ENCODE results near the gene NR6A1. TPM values are rescaled to one million over a fixed set of nuclear protein-coding genes. Genes with fewer than 3 reads are reported as not detected.

Gene NR6A1
- total RNA-seq, 2 donors from 2014 or later, result 0.98 to 1.2 TPM

DNA sequence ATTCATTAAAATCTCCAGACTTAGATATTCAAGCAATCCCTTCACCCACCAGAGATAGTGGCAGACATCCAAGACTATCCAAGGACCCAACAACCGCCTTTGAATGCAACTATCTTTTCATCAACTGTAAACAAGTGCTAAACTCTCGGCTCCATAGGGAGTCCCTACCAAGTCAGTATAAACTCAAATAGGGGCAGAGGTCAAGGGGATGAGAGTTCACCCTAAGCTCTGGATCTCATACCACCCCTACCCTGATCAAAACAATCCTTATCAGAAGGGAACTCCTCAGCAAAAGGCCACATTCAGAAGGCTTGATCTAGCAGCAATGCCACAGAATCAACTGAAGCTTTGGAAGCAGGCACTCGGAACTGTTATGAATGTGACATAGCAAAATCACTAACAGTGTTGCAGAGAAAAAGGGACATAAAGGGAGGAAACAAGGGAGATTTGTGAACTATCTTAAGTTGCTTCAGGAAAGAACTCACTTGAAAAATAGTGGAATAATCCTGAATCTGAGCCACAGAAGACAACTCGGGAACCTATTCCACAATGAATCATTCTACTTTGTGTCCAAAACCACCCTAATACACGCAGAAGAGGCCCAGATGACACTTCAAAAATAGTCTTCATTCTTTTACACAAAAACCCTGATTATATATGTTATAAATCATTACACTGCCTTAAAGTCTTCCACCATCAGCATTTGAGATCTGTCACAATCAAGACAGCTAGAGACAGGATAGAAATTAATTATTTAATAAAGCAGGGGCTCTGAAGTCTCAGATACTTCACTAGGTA, 49.8 kb downstream of the NR6A1 start:
- peaks cover 4% of the 10 kb centered on the region for H3K27me3 Mint-ChIP-seq
- no peaks in the 10 kb centered on the region for H3K9me3 Mint-ChIP-seq
- H3K4me1 Mint-ChIP-seq, result peaks cover 6% of the 10 kb centered on the region
- H3K36me3 Mint-ChIP-seq (ENCODE audit: low read depth), result no peaks in the 10 kb centered on the region
- H3K4me3 Mint-ChIP-seq, result no peak overlapping the region
- ATAC-seq (replicated peaks), result no peak
- H3K27ac Mint-ChIP-seq, result no peak overlapping the region

DNA sequence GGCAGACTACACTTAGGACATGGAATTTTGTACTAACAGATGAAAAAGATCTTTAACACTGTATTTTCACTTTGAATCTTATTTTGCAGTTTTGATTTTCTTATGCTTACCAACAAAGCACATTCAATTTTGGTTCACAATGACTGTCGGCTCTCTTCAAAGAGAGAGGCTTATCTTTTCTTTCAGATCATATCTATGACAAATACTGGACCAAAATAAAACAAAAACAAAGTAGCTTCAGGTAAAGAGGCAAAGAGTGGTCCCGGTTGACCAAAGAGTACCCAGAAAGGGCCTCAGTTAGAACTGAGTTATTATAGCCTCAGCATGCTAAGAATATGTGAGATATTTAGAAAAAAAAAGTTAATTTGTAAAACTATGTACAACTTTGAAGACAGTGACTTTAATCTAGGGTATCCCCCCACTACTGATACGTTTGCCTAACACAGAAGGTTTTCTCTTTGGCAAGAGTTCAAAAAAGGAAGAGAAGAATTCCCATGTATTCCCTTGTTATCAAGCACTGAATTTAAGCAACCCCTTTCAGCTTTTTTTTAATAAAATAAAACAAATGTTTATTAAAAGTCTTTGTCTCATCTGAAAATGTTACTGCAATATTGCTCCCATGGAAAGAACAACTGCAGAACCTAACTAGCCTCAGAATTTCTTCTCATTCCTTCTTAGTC, 50.5 kb downstream of the NR6A1 start:
- no peaks in the 10 kb centered on the region for H3K36me3 Mint-ChIP-seq (ENCODE audit: low read depth)
- no peak for ATAC-seq (replicated peaks)
- peaks cover 6% of the 10 kb centered on the region for H3K4me1 Mint-ChIP-seq
- peaks cover 4% of the 10 kb centered on the region for H3K27me3 Mint-ChIP-seq
- H3K27ac Mint-ChIP-seq, result no peak overlapping the region
- no peaks in the 10 kb centered on the region for H3K9me3 Mint-ChIP-seq
- H3K4me3 Mint-ChIP-seq, result no peak overlapping the region

DNA sequence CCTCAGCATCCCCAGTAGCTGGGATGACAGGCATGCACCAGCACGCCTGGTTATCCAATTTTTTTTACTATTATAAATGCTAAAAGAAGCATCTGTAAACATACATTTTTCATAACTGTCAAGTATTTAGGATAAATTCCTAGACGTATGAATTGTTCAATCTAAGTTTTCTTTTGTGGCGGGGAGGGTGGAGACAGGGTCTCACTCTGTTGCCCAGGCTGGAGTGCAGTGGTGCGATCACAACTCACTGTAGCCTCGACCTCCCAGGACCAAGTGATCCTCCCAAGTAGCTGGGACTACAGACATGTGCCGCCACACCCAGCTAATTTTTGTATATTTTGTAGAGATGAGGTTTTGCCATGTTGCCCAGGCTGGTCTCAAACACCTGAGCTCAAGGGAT, 52.2 kb downstream of the NR6A1 start:
- H3K36me3 Mint-ChIP-seq (ENCODE audit: low read depth), result no peaks in the 10 kb centered on the region
- H3K27me3 Mint-ChIP-seq, result peaks cover 7% of the 10 kb centered on the region
- no peak overlapping the region for H3K27ac Mint-ChIP-seq
- ATAC-seq (replicated peaks), result no peak
- peaks cover 6% of the 10 kb centered on the region for H3K4me1 Mint-ChIP-seq
- H3K4me3 Mint-ChIP-seq, result no peak overlapping the region
- no peaks in the 10 kb centered on the region for H3K9me3 Mint-ChIP-seq

DNA sequence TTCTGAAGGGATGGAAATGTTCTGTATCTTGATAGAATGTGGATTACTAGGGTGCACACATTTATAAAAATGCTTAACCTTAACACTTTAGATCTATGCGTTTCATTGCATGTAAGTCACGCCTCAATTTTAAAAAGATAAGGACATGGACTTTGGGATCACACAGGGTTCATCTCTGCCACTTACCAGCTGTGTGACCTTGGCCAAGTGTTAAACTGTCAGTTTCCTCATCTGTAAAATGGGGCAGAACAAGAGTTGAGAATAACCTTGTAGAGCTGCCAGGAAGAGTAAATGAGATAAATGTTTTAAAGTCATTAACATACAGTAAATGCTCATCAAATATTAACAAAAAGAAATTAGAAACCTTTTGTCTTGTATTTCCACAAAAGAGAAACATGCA, 53.5 kb downstream of the NR6A1 start:
- Mint-ChIP-seq H3K27me3 (peaks cover 8% of the 10 kb centered on the region), H3K9me3 (no peaks in the 10 kb centered on the region), H3K4me1 (peaks cover 6% of the 10 kb centered on the region), H3K36me3 (ENCODE audit: low read depth) (no peaks in the 10 kb centered on the region), H3K4me3 (no peak overlapping the region), H3K27ac (no peak overlapping the region)
- ATAC-seq (replicated peaks), result no peak

DNA sequence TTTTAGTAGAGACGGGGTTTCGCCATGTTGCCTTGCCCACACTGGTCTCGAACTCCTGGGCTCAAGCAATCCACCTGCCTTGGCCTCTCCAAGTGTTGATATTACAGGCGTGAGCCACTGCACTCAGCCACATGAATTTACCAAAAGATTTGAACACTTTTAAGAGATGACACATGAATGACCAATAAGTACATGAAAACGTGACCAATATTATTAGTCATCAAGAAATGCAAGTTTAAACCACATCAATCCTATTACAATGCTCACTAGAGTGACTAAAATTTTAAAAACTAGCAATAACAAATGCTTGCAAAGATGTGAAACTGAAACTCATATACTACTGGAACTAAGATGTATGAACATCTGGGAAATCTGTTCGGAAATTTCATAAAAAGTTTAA, 54.3 kb downstream of the NR6A1 start:
- Mint-ChIP-seq H3K4me3 (no peak overlapping the region), H3K9me3 (no peaks in the 10 kb centered on the region), H3K36me3 (ENCODE audit: low read depth) (no peaks in the 10 kb centered on the region), H3K27me3 (peaks cover 12% of the 10 kb centered on the region), H3K4me1 (peaks cover 6% of the 10 kb centered on the region), H3K27ac (no peak overlapping the region)
- peak; percentile 85 for ATAC-seq (replicated peaks)

DNA sequence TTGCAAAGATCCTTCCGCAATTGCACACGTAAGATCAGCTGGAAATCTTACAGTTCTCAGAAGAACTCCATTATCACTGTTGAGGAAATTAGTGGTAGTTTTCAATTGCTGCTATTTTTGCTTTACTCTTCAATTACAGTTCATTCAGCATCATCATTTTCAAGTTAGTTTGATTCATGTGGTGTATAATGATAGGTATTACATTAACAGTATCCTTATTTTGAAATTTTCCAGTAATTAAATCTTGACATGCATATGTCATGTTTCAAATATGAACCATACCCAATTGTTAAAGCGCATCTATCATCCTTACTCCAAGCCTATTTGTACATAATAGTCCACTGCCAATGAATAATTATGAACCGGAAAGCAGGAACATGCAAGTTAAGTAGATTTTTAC, 60.3 kb downstream of the NR6A1 start:
- Mint-ChIP-seq H3K36me3 (ENCODE audit: low read depth) (no peaks in the 10 kb centered on the region), H3K4me3 (no peak overlapping the region), H3K4me1 (no peaks in the 10 kb centered on the region), H3K9me3 (no peaks in the 10 kb centered on the region), H3K27ac (no peak overlapping the region), H3K27me3 (peaks cover 23% of the 10 kb centered on the region)
- no peak for ATAC-seq (replicated peaks)

DNA sequence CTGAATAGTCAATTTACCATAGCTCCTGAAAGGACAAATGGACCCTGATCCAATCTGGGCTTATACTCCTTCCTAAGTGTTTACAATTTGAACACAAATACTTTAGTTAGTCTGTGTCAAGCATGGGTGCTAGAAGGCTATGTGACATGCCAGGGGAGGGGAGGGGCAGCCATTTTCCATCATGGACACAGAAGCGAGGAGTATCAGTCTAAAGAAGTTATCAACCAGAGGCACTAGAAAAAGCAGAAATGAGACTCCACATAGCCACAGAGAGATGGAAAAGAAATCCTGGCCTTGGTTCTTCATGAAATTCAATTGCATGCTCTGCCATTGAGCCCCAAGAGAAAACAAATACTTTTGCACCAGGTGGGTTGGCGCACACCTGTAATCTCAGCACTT, 61.8 kb downstream of the NR6A1 start:
- Mint-ChIP-seq H3K9me3 (no peaks in the 10 kb centered on the region), H3K27ac (no peak overlapping the region), H3K4me3 (no peak overlapping the region), H3K36me3 (ENCODE audit: low read depth) (no peaks in the 10 kb centered on the region), H3K27me3 (peaks cover 23% of the 10 kb centered on the region), H3K4me1 (no peaks in the 10 kb centered on the region)
- ATAC-seq (replicated peaks), result no peak

DNA sequence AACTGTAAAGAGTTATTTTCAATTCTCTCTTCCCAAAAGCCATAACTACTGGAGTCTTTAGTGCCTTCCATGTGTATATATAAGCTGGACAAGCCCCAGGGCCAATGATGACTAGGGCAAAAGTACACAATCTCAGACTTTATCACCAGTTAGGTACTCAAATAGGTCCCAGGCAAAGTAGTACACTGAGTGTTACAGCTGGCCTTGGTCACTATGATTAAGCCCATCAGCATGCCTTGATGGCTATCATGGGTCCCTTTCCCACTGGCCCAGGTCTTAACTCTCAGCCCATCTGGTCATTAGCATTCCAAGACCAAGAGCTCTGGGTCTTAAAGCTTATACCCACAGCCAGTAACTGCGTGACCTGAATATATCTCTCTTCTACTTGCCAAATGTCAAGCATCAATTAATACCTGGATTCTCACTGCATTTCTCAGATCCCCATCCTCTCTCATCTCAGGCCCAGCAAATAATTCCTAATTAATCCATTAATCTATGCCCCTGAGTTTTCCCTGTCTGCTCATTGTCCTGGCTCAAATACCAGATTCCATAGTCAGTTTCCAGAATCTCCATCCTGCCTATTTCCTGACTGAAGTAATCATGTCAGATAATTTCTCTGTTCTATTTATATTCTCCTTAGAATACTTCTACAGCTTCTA, 62.3 kb downstream of the NR6A1 start:
- no peaks in the 10 kb centered on the region for H3K9me3 Mint-ChIP-seq

DNA sequence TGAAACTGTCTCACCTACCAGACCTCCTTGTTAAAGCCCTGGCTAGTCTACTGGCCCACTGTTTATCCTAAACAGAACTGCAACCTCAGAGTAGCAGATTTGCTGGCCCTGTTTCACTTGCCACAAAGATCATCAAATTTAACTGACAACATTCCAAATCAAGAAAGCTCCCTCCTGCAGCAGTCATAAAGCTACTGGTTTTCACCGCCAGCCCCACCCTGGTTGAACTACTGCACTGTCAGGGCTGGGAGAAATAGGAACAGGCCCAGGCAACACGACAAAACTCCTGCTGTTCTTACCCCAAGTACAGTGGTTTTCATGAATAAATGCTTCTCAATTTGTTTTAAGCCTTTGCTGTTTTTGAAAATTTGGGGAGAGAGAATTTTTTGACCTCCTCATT, 63.0 kb downstream of the NR6A1 start:
- no peaks in the 10 kb centered on the region for H3K36me3 Mint-ChIP-seq (ENCODE audit: low read depth)
- no peaks in the 10 kb centered on the region for H3K9me3 Mint-ChIP-seq
- peaks cover 19% of the 10 kb centered on the region for H3K27me3 Mint-ChIP-seq
- no peaks in the 10 kb centered on the region for H3K4me1 Mint-ChIP-seq
- H3K4me3 Mint-ChIP-seq, result no peak overlapping the region
- no peak for ATAC-seq (replicated peaks)
- no peak overlapping the region for H3K27ac Mint-ChIP-seq

More for the DNA sequence above, 62.3 kb downstream of the NR6A1 start:
- H3K36me3 Mint-ChIP-seq (ENCODE audit: low read depth), result no peaks in the 10 kb centered on the region
- H3K27ac Mint-ChIP-seq, result no peak overlapping the region
- no peaks in the 10 kb centered on the region for H3K4me1 Mint-ChIP-seq
- ATAC-seq (replicated peaks), result no peak
- no peak overlapping the region for H3K4me3 Mint-ChIP-seq
- H3K27me3 Mint-ChIP-seq, result peaks cover 19% of the 10 kb centered on the region

DNA sequence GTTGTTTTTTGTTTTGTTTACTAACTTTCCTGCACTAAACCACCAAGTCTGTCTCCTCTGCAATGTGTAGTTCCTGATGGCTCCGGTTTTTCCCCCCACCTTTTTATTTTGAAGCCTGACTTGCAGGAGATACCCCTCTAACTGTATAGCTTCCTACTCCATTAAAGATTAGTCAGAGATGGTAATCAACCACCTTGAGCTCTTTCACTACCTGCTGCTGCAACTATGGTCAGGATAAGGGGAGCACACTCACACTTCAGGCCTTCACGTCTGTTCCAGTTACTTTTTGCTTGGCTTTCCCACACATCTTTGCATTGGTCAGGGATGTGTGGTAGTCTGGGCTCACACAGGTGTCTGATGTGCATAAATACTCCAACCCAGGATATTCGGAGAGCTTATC, 63.4 kb downstream of the NR6A1 start:
- H3K36me3 Mint-ChIP-seq (ENCODE audit: low read depth), result no peaks in the 10 kb centered on the region
- H3K27me3 Mint-ChIP-seq, result peaks cover 19% of the 10 kb centered on the region
- H3K27ac Mint-ChIP-seq, result no peak overlapping the region
- no peak overlapping the region for H3K4me3 Mint-ChIP-seq
- ATAC-seq (replicated peaks), result no peak
- no peaks in the 10 kb centered on the region for H3K9me3 Mint-ChIP-seq
- H3K4me1 Mint-ChIP-seq, result no peaks in the 10 kb centered on the region

DNA sequence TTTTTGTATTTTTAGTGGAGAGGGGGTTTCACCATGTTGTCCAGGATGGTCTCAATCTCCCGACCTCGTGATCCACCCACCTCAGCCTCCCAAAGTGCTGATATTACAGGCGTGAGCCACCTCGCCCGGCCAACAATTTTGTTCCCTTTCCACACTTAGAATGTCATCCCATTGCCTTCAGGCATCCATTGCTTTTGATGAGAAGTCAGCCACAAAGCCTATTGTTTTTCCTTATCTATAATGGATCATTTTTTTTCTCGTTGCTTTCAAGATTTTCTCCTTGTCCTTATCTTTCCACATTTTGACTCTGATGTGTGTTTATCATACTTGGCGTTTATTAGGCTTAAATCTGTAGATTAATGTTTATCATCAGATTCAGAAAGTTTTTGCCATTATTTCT, 64.4 kb downstream of the NR6A1 start:
- no peaks in the 10 kb centered on the region for H3K9me3 Mint-ChIP-seq
- peaks cover 15% of the 10 kb centered on the region for H3K27me3 Mint-ChIP-seq

DNA sequence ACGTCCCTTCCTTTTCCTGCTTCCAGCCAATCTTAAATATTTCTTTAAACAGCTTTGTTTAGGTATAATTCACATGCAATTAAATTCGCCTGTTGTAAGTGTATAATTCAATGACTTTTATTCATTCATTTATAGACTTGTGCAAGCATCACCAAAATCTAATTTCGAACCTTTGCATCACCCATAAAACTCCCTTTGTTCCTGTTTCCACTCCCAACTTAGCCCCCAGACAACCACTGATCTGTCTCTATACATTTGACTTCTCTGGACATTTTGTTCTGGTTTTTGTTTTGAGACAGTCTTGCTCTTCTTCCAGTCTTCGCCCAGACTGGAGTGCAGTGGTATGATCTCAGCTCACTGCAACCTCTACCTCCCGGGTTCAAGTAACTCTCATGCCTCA, 71.5 kb downstream of the NR6A1 start:
- Mint-ChIP-seq H3K27ac (no peak overlapping the region), H3K27me3 (no peaks in the 10 kb centered on the region), H3K9me3 (no peaks in the 10 kb centered on the region), H3K36me3 (ENCODE audit: low read depth) (no peaks in the 10 kb centered on the region), H3K4me3 (no peak overlapping the region), H3K4me1 (no peaks in the 10 kb centered on the region)
- no peak for ATAC-seq (replicated peaks)

More for the DNA sequence above, 64.4 kb downstream of the NR6A1 start:
- H3K36me3 Mint-ChIP-seq (ENCODE audit: low read depth), result no peaks in the 10 kb centered on the region
- H3K4me3 Mint-ChIP-seq, result no peak overlapping the region
- H3K27ac Mint-ChIP-seq, result no peak overlapping the region
- no peak for ATAC-seq (replicated peaks)
- H3K4me1 Mint-ChIP-seq, result no peaks in the 10 kb centered on the region

DNA sequence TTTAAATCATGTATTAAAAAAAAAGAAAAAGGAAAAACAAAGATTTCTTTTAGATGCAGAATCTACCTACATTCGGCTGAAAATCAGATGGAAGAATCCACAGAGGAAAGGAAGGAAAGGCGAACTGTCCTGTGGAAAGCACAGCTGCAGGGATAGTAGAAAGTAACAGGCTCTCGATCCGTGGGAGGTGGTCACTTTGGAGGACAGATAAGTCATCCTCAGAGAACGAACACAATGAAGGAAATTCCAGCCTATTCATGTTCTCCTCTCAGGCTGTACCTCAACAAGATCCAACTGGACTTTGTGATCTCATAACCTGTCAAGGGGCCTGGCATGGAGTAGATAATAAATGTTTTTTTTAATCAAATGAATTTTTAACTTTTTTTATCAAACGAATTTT, 72.8 kb downstream of the NR6A1 start:
- no peaks in the 10 kb centered on the region for H3K9me3 Mint-ChIP-seq
- no peak for ATAC-seq (replicated peaks)

DNA sequence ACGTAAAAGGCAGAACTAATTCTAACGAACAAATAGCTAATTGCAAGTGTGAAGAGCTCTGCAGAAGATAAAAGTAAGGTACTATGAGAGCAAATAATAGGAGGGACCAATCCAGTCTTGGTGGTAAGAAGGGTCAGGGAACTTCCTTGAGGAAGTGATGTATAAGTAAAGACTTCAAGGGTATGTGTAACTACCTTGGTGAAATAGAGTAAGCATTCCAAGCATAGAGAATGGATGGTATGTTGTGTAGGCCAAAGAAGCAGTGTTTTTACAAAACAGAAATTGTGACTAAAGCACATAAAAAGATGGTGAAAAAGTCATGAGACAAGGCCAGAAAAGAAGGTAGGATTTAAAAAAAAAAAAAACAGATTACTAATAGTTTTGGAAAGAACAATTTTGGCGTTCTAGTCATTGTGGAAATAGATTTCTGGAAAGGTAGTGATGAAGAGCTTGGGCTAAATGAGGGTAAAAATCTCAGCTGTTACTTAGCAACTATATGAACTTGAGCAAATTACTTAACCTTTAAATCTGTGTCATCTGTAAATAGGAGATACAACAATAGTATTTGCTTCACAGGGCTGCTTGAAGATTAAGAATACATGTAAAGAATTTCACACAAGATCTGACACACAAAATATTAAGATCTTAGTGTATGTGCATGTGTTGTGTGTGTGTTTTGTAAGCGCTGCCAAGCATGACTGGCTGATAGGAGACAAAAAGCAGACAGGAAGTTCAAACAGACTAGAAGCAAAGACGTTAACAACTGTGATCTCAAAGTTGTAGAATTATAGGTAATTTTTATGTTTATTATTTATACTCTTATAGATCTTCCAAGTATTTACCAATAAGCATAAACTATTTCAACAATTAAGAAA, 73.5 kb downstream of the NR6A1 start:
- Mint-ChIP-seq H3K36me3 (ENCODE audit: low read depth) (no peaks in the 10 kb centered on the region), H3K4me3 (no peak overlapping the region)

More for the DNA sequence above, 72.8 kb downstream of the NR6A1 start:
- Mint-ChIP-seq H3K27ac (no peak overlapping the region), H3K4me3 (no peak overlapping the region), H3K4me1 (no peaks in the 10 kb centered on the region), H3K36me3 (ENCODE audit: low read depth) (no peaks in the 10 kb centered on the region), H3K27me3 (no peaks in the 10 kb centered on the region)

More for the DNA sequence above, 73.5 kb downstream of the NR6A1 start:
- H3K9me3 Mint-ChIP-seq, result no peaks in the 10 kb centered on the region
- ATAC-seq (replicated peaks), result no peak
- no peak overlapping the region for H3K27ac Mint-ChIP-seq
- no peaks in the 10 kb centered on the region for H3K27me3 Mint-ChIP-seq
- no peaks in the 10 kb centered on the region for H3K4me1 Mint-ChIP-seq
